CD4-positive, alpha-beta T cell treated with Interleukin-21 for 1 hour (primary cell): Measurements from ENCODE around the gene C8G.

Source experiments
- DNase-seq: peaks from one replicate; pipeline ENCODE4 v3.0.0-alpha.2; 2020

C8G gene

DNA sequence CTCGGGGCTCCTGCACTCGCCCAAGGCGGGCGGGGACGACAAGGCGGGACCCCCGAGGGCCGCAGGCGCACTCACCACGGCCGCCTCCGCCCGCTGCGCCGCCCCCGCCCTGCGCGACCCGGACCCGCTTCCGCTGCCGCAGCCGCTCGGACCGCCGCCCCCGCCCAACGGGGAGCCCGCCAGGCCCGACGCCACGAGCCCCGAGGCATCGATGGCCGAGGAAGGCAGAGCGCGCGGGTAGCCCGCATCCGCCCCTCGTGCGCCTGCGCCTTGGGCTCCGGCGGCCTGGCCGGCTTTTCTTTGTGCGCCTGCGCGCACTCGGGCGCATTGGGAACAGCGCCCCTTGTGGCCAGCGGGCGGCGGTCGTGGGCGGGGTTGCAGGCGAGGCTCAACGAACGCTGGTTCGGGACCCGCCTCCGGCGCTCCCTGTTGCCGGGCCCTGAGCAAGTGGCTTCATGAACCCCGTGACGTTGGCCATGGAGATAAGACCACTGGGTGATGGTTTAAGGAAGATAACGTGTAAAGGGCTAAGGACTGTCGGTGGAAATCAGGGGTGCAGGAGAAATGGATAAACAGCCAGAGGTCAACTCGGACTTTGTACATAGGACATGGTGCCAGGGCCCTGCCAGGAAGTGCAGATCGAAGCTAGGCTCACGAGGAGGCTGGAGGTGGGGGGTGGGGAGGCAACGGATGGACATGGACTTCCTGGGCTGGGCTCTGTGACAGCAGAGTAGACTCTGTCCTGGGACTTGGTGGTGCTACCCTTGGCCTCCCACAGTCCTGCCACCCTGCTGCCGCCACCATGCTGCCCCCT, at the start of gene C8G, which contains the start of gene FBXW5:
Gene C8G (plus strand): TSS at position 725 of the 814 bp plus-strand sequence. CDS start 78 bp downstream, at position 803.
Gene FBXW5 (minus strand): TSS at position 220 of the 814 bp plus-strand sequence. CDS start 655 bp downstream, outside the sequence.
- DNase-seq, result peak; percentile 95

DNA sequence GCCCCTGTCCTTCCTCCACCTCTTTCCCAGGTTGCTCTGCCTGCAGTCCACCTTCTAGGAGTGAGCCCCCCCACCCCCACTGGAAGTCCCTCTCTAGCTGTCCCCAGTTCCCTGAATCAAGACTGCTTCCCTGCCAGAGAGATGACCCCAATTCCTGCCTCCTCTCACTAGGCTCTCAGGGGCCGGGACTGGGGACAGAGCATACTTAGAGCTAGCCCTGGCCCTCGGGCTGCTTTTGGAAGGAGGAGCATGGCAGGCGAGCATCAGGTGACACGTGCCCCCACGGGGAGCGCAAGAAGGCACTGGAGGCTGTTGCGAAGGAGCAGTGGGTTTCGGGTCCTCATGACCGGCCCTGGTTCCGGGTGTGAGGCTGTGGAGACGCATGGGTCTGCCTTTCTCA, 49.0 kb upstream of the C8G start:
- no peak for DNase-seq

DNA sequence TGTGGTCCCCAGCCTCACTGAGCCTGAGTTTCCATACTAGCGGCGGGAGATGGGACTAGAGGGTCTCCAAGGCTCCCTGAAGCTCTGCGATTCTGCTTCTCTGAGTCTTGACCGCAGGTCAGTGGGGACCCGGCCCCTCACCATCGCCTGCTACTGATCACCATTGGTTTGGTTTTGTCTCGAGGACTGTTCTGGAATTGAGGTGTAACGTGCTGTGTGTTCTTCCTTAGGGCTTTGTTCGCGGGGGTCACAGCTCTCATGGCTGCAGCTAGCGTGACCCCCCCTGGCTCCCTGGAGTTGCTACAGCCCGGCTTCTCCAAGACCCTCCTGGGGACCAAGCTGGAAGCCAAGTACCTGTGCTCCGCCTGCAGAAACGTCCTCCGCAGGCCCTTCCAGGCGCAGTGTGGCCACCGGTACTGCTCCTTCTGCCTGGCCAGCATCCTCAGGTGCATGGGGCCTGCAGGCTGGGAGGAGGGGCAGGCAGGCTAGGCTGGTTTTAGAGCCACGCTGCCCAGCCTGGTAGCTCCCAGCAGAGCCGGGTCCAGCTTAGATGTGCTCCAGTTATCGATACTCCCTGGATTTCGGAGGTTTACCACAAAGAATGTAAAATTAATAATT, 46.5 kb upstream of the C8G start:
- no peak for DNase-seq

DNA sequence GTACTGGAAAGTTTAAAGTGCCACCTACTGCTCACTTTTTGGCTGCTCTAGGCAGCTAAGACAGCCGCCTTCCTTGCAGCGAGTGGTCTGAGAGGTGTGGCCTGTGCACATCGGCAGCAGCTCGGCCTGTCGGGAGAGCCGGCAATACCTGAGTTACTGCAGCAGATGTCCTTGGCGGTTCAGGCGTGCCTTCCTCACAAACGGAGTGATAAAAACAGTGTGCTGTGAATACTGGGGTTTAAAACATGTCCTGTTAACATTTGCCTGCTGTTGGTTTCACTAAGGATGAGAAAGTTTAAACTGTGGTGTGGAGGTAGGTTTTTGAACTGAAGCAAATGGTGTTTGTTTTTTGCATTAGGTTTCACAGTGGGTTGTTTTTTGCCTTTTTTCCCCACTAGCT, 45.8 kb upstream of the C8G start:
- DNase-seq, result no peak

DNA sequence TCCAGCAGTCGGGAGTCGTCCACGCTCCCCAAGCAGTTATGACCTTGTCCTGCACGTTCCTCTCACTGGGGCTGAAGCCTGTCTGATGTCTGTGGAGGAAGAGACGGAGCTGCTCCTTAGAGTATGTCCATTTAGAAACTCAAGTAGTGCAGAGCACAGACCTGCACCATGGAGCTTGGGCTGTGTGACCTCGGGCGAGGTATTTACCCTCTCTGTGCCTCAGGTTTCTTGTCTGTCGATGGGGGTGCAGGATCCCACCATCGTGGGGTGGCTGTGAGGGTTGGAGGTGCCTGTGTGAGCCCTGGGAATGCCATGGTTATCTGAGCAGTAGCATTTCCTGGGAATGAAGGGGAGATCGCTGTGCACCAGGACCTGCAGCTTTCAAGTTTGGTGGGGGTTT, 44.5 kb upstream of the C8G start:
- no peak for DNase-seq

DNA sequence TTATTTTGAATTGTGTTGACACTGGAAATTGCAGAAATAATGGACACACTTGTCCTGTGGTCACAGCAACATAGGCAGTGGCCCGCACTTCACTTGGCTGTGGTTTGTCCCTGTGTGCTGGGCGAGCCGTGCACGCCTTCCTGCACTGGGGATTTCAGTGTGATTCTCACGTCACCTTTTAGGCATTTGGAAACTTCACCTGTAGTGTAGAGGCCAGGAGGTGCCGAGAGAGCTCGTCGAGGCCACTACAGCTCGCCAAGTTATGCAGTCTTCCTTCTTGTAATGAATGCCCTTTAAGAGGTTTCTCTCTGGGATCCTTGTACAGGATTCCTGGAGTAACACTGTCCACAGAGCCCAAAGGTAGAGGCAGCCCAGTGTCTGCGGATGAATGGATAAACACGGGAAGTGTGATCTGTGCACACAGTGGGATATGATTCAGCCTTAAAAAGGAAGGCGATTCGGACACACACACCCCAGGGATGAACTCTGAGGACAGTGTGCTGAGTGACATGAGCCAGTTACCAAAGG, 44.0 kb upstream of the C8G start:
- no peak for DNase-seq

DNA sequence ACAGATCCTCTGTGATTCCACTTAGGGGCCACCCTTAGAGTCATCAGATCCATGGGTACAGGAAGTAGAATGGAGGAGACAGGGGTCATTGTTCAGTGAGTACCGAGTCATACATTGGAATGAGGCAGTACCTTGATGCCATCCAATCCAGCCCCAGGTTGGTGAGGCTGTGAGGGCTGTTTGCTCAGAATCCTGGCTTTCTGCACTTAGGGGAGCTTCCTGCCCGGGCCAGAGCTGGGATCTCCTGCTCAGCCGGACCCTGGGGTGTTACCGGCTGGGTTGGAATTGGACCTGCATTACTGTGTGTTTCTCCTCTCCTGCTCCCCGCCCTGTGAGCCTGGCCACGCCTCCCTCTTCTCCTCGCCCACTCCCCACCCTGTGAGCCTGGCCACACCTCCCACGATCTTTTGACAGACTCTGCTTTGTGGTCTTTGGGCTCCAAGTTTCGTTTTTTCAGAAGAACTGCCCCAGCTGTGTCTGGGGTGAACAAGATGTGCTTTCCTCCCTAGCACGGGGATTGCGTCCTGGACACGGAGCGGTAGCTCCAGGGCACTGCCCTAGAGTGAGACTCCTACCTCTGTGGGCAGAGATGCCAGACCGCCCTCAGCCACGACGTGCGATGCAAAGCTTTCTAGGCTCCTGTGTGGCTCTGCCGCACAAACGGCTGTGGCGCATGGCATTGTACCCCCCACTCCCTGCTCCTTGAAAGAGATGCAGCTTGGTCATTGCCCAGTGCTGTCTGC, 43.4 kb upstream of the C8G start:
- DNase-seq, result peak; percentile 79

DNA sequence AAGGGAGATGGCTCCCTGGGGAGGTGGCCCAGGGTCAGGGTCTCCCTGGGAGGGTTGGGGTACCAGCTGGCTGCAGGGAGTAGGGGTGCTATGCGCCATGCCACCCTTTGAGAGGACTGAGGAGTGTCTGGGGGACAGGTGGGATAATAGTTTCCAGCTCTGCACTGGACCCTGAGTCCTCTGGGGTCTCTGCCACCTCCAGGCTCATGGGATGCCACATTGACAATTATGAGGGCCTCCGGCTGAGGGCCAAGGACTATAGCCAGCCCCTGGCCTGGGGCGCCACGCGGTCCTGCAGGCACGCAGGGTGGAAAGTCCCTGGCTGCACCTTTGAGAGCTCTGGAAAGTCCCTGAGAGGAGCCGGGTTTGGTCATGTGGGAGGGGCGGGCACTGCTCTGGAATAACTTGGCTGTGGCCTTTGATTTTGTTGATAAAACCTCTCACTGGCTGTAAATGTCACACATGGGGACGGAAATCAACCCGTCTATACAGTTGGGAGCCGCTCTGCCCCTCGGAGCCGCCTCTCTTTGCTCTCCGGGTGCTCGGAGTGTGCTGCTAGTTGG, 42.7 kb upstream of the C8G start:
- peak; percentile 90 for DNase-seq

DNA sequence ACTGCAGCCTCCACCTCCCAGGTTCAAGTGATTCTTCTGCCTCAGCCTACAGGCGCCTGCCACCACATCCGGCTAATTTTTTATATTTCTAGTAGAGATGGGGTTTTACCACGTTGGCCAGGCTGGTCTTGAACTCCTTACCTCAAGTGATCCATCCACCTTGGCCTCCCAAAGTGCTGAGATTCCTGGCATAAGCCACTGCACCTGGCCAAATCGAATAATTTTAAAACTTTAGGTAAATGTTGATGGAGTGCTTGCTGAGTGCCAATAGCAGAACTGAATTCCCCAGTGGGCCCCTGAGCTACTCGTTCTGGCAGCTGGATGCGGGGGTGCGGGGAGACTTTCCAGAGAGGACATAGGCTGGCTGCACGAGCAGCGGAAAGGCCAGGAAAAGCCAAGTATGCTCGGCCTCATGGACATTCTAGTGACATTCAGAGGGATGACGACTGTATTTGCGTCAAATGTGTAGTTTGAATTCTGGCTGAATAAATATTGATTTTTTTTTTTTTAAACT, 41.9 kb upstream of the C8G start:
- DNase-seq, result peak; percentile 51

DNA sequence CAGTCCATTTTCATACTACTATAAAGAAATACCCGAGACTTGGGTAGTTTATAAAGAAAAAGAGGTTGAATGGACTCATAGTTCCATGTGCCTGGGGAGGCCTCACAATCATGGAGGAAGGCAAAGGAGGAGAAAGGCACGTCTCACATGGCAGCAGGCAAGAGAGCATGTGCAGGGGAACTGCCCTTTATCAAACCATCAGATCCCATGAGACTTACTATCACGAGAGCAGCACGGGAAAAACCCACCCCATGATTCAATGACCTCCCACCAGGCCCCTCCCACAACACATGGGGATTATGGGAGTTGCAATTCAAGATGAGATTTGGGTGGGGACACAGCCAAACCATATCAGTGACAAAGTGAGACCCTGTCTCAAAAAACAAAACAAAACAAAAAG, 38.8 kb upstream of the C8G start:
- DNase-seq, result no peak

DNA sequence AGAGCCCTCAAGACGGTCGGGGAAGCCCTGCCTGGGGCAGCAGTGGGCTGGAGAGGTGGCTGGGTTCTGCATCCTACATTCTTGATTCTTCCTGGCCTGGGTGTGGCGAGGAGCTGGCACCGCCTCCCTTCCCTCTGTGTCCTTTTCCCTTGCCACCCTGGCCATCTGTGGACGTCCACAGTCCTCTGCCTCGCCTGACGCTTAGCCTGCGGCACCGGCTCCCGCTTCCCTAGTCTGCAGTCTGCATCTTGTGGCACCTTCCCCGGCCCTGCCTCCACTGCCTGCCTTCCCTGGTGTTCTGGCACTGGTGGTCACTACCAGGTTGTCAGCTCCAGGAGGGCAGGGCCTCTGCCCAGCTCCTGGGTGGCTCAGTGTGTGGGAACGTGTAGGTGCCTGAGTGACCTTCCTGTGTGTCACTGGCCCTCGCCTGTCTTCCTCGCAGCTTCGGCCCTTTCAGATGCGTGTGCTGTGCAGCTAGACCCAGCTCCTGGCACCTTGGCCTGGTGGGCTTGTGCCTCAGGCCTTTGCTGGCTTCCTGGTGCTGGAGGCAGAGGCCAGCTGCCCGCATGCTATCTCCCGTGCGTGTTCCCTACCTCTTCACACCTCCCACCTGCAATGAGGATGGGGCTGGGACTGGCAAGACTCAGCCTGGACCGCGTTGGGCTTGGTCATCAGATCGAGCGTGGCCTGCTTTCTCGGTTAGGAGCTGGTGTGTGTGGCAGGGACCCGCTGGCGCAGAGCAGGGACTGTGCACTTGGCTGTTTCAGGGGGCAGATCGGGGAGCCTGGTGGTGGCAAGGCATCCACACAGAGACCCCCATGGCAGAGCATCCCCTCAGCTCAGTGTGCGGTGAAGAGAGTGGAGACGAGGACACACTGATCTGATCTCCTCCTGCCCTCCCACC, 37.8 kb upstream of the C8G start:
- no peak for DNase-seq

DNA sequence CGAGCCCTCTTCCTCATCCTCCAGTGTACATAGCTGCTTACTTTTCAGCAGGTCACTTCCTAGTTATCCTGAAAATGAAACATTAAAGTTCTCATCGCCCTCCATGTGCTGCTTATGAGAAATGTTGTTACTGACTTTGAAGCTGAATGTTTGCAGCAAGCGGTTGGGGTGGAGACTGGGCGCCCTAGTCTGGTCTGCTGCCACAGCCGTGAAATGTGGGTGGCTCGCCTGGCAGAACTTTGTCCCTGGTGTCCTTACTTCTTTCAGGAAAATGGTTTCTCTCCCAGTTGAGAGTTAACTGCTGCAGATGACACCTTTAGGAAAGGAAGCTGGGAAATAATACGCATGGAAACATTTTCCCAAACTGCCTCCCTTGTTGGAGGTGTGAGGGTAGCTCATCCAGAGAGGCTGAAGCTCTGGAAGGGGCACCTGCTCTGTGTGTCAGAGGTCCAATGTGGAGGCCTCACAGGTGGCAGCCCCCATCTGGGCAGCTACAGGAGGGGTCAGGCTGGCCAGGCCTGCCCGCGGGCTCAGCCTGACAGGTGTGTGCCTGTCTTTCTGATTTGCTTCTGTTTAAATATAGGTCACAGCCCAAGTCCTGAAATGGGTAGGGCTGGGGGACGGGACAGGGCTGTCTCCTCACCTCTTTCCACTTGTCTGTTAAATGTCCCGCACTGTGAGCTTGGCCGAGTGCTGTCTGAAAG, 34.7 kb upstream of the C8G start:
- DNase-seq, result no peak

DNA sequence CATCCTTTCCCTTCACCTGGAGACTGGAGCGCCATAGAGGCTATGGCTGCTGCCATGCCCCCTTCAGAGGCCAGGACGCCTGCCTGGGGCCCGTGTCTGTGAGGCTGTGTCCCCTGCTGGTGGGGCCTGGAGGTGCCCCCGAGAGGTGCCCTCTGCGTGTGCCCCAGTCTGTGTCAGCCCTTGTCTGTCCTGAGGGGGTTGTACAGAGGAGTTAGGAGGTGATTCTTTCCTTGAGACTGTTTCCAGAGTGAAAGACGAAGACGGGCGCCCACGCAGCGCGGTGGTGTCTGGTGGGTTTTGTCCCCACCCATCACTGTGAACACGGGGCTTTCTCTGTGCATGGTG, 34.2 kb upstream of the C8G start:
- DNase-seq, result no peak

DNA sequence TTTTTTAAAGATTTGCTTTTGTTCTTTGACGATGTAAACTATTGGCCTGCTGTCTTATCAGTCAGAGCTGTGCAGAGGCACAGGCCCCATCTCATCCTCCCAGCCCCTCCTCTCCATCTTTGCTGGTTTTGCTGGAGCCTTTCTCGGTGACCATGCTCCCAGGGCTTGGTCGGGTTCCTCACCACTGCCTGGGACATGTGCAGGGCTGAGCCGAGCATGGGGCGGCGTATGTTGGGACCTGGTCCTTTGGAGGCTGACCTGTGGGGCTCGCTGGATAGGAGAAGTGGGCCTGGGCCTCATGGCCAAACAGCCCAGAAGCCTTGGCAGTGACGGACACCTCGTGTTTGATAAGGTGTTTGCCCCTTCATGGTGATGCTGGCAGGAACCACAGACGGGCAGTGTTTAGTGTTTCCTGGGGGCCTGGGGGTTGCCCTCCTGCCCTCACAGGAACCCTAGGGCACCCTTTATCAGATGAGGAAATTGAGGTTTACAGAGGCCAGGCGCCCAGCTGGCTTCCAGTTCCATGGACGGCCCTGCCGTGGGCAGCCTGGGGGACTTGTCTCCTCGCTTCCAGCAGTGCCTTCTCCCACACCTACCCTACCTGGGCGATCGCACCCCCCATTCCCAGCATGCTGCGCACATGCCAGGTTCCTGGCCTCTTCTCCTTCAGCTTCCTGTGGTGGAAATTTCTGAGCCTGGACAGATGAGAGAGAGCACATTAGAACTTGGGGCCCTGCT, 31.2 kb upstream of the C8G start:
- no peak for DNase-seq

DNA sequence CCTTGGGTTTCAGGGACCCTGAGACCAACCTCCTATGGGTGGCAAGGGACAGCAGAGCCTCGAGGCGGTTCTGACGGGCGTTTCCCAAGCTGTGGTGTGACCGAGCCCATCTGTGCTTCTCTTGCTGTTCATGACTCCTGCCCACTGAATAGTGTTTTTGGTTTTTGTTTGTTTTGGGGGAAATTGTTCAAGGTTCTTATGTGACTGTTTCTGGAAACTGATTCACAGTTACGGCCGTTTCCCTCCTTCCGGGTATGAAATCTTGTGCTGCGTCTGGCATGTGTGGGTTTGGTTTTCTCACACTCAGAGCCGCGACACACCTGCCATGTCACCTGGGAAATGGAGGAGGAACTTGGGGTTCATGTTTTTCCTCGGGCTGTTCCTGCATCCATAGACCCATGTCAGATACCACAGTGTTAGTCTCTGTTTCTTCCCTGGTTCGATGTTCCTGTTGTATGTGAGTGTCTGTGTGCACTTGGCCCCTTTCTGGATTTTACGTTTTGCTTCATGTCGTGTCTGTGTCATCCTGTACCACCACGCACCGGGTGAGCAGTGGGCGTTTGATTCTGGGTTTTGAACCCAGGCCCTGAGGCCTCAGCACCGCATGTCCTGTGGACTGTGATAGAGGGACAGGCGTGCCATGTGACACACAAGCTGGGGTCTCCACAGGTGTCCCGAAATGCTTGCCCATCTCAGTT, 29.3 kb upstream of the C8G start:
- no peak for DNase-seq

DNA sequence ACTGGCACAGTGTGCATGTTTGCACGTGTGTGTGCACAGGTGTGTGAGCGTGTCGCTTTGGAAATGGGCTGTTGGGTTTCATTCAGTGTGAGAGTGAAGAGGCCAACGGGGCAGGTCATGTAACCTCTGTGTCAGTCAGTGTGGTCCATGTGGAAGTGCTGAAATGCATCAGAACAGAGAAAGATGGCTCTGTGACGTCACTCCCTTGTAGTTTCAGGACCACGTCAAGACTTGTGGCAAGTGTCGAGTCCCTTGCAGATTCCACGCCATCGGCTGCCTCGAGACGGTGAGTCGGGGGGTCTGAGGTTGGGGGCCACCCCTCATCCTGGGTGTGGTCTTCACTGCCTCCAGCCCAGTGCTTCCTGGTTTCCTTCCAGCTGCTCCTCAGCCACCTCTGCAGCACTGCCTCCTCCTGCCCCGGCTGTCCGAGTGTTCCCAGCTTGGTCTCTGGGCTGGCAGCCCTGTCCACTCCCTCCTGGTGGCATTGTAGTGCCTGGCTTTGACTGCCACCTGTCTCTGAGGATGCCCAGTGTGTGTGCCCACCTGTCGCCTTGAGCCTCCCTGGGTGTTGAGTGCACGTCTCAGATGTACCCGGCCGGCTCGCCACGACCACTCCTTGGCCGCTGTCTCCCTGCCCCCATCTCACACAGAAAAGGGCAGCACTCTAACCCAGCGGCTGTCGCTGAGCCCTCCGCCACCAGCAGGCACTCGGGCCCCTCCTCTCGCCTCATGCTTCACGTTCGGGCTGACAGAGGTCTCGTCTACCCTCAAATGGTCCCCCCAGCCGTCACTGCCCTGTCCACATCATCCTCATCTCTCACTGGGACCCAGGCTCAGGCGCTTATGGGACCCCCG, 28.5 kb upstream of the C8G start:
- no peak for DNase-seq

DNA sequence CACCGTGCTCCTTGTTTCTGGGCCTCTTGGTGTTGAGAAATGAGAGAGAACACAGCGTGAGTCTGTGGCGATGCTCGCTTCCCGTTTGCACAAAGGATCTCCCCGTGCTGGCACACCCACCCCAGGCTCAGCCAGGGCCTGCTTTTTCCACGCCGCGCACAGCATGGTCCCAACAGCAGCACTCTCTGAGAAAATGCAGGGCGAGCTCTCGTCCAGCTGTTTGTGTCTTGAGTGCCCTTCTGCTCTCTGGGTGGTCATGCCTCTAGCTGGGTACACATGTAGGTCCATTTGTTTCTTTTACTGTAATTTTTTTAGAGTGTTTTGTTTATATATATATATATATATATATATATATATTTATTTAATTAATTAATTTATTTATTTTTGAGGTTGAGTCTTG, 27.1 kb upstream of the C8G start:
- no peak for DNase-seq

DNA sequence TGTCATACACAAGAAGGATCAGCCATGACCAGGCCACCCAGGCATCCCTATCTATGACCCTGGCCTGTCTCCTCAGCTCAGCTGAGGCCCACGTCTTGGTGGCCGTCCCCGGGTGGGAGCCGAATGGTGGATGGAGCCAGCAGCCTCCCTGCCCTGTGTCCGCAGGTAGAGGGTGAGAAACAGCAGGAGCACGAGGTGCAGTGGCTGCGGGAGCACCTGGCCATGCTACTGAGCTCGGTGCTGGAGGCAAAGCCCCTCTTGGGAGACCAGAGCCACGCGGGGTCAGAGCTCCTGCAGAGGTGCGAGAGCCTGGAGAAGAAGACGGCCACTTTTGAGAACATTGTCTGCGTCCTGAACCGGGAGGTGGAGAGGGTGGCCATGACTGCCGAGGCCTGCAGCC, 25.0 kb upstream of the C8G start:
- no peak for DNase-seq

DNA sequence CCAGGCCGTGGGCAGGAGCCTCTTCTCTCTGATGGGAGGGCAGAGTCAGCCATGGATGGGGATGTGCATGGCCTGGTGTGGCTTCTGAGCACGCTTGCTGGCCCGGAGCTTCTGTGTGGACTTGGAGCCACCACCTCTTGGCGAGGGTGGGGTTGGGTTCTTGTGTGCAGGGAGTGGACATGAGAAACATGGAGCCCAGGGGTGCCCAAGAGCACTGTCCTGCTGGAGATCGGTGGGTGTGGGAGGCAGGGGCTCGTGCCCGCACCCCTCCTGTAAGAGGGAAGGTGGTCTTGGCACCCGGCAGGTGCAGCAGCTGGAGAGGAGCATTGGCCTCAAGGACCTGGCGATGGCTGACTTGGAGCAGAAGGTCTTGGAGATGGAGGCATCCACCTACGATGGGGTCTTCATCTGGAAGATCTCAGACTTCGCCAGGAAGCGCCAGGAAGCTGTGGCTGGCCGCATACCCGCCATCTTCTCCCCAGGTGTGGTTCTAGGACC, 24.3 kb upstream of the C8G start:
- DNase-seq, result no peak
